ENCODE results near the gene OR1I1.
A peak's percentile ranks its signal among the peaks of the same experiment; 100 is the strongest.

Gene OR1I1

DNA sequence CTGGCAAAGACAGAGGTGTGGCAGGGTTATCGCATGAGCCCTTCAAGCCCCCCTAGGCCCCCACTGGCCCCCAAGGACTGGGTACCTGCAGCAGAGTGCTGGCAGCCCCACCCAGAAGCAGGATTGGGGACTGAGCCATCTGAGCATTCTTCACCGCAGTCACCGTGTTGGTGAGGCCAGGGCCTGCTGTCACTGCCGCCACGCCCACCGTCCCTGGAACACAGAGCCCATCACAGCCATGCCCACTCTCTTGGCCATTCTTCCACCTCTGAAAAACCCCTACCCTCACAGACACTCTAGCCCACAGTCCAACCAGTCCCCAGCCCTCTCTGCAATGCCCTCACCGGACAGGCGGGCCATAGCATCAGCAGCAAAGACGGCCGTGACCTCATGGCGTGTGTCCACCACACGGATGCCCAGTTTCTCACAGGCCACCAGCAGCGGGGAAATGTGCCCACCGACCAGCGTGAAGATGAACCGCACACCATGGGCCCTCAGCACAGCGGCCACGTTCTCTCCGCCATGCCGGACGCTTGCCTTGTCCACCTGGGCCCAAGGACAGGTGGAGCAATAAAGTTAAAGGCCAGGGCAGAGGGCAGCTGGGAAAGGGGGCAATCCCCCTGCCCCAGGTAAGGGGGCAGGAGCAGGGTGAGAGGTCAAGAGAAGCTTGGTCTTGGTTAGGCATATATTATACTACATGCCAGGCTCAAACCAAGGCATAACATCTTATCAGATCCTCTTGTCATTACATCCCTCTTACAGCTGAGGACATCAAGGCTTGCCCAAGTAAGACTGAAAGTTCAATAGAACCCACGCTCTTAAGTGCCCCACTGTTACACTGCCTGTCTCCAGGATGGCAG, 41.2 kb downstream of the OR1I1 start:
- FAIRE-seq: no peak
- DNase-seq (ENCODE audit: insufficient read length): no peak
- TF ChIP-seq POLR2A (IDR thresholded peaks at IDR 0.05; ENCODE audit: low read depth, low read length) (no peak), TAF1 (IDR thresholded peaks at IDR 0.05; ENCODE audit: borderline replicate concordance, low read depth, low read length) (no peak), POLR2AphosphoS5 (IDR thresholded peaks at IDR 0.05; ENCODE audit: low read depth, low read length) (no peak)

- no peak for FAIRE-seq
These were observed 41.9 kb downstream of the OR1I1 start for GRCh38 chr19:15123900-15124299.

GRCh38 chr19:15124572-15125231, 42.7 kb downstream of the OR1I1 start:
- peak; percentile 28 for DNase-seq (ENCODE audit: insufficient read length)
- FAIRE-seq: no peak
- TF ChIP-seq POLR2AphosphoS5 (IDR thresholded peaks at IDR 0.05; ENCODE audit: low read depth, low read length) (no peak), POLR2A (IDR thresholded peaks at IDR 0.05; ENCODE audit: low read depth, low read length) (no peak), TAF1 (IDR thresholded peaks at IDR 0.05; ENCODE audit: borderline replicate concordance, low read depth, low read length) (no peak)

More at GRCh38 chr19:15123900-15124299, 41.9 kb downstream of the OR1I1 start:
- DNase-seq (ENCODE audit: insufficient read length): no peak
- TF ChIP-seq TAF1 (IDR thresholded peaks at IDR 0.05; ENCODE audit: borderline replicate concordance, low read depth, low read length) (no peak), POLR2AphosphoS5 (IDR thresholded peaks at IDR 0.05; ENCODE audit: low read depth, low read length) (no peak), POLR2A (IDR thresholded peaks at IDR 0.05; ENCODE audit: low read depth, low read length) (no peak)

DNA sequence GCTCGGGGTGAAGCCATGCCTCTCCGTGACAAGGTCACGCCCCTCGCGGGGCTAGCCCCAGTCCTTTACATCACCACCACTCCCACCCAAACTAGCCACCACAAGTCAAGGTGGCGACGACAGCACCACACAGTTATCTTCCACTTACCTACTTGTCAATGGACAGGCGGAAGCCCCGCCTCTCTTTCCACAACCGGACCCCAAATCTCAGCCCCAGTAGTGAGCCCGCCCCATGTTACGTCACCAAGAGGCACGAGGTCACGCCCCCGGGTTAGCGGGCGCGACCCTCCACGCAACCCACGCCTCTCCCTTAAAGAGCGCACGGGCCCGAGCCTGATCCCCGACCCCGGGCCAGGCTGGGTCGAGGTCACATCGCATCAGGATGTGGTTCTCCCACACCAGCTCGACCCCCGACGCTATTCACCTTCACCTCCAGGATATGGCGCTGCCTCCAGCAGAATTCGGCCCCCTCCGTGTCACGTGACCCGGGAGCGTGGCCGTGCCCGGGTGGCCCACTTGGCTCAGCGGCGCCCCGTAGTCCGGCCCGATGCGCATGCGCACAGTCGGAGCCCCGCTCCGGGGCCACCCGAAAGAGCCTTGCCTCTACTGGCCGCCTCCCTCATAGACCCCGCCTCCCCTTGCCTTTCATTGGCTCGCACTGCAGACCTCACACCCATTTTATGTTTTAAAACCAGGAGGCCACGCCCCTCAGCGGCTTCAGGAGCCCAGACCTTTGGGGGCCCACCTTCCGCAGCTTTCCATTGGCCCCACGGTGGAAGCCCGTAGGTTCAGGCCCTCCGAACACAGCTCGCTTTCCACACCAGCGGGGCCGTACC, 43.4 kb downstream of the OR1I1 start:
- peak; percentile 97 for DNase-seq (ENCODE audit: insufficient read length)
- peak; percentile 89 for TF ChIP-seq POLR2AphosphoS5 (IDR thresholded peaks at IDR 0.05; ENCODE audit: low read depth, low read length)
- peak; percentile 86 for TF ChIP-seq POLR2A (IDR thresholded peaks at IDR 0.05; ENCODE audit: low read depth, low read length)
- 0 out of 2 replicates have a peak, but pooled peaks have one; percentile 13 for TF ChIP-seq TAF1 (IDR thresholded peaks at IDR 0.05; ENCODE audit: borderline replicate concordance, low read depth, low read length)
- FAIRE-seq: peak; percentile 98

GRCh38 chr19:15126131-15126910, 44.3 kb downstream of the OR1I1 start:
- TF ChIP-seq TAF1 (IDR thresholded peaks at IDR 0.05; ENCODE audit: borderline replicate concordance, low read depth, low read length) (no peak), POLR2AphosphoS5 (IDR thresholded peaks at IDR 0.05; ENCODE audit: low read depth, low read length) (no peak), POLR2A (IDR thresholded peaks at IDR 0.05; ENCODE audit: low read depth, low read length) (no peak)
- peak; percentile 38 for FAIRE-seq
- DNase-seq (ENCODE audit: insufficient read length): no peak

DNA sequence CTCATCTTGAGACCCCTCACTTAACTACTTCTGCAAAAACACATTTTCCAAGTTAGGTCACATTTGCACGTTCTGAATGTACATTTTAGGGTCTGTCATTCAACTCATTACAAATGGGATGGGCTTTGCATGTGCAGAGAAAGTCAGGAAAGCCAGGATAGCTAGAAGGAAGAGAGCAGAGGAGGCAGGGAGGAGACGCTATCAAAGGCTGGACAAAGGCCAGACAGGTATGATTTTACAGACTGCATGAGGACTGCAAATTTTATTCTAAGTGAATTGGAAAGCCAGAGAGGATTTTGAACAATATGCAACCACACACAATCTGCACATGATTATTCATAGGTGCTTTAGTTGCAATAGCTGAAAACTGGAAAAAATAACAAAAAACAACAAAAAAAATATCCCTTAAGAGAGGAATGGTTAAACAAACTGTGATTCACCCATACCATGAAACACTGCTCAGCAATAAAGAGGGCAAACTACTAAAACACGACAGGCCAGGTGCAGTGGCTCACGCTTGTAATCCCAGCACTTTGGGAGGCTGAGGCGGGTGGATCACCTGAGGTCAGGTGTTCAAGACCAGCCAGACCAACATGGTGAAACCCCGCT, 46.3 kb downstream of the OR1I1 start:
- DNase-seq (ENCODE audit: insufficient read length): no peak

GRCh38 chr19:15129856-15130585, 48.0 kb downstream of the OR1I1 start:
- no peak for TF ChIP-seq TAF1 (IDR thresholded peaks at IDR 0.05; ENCODE audit: borderline replicate concordance, low read depth, low read length)
- TF ChIP-seq POLR2A (IDR thresholded peaks at IDR 0.05; ENCODE audit: low read depth, low read length): no peak
- no peak for TF ChIP-seq POLR2AphosphoS5 (IDR thresholded peaks at IDR 0.05; ENCODE audit: low read depth, low read length)
- DNase-seq (ENCODE audit: insufficient read length): no peak
- FAIRE-seq: no peak

More for the DNA sequence above, 46.3 kb downstream of the OR1I1 start:
- FAIRE-seq: no peak
- TF ChIP-seq TAF1 (IDR thresholded peaks at IDR 0.05; ENCODE audit: borderline replicate concordance, low read depth, low read length) (no peak), POLR2AphosphoS5 (IDR thresholded peaks at IDR 0.05; ENCODE audit: low read depth, low read length) (no peak), POLR2A (IDR thresholded peaks at IDR 0.05; ENCODE audit: low read depth, low read length) (no peak)

- TF ChIP-seq POLR2A (IDR thresholded peaks at IDR 0.05; ENCODE audit: low read depth, low read length) (no peak), TAF1 (IDR thresholded peaks at IDR 0.05; ENCODE audit: borderline replicate concordance, low read depth, low read length) (no peak)
- DNase-seq (ENCODE audit: insufficient read length) (no peak), FAIRE-seq (no peak)
These were observed 54.4 kb downstream of the OR1I1 start for GRCh38 chr19:15136234-15136954.

DNA sequence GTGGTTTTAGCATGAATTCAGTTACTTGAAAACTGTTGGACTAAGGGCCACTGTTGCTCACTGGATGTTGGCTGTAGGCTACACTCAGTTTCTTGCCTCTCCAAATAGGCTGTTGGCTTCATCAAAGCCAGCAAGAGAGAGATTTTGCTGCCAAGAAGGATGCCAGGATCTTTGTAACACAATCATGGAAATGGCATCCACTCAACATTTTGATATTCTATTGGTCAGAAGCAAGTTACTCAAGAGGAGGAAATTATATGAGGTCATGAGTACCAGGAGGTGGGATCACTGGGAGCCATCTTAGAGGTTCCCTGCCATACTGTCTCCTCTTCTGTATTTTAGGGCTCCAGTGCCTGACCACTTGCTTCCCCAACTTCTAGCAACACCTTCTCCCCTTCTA, 55.8 kb downstream of the OR1I1 start:
- FAIRE-seq (no peak), DNase-seq (ENCODE audit: insufficient read length) (no peak)
- TF ChIP-seq POLR2A (IDR thresholded peaks at IDR 0.05; ENCODE audit: low read depth, low read length) (no peak), POLR2AphosphoS5 (IDR thresholded peaks at IDR 0.05; ENCODE audit: low read depth, low read length) (no peak), TAF1 (IDR thresholded peaks at IDR 0.05; ENCODE audit: borderline replicate concordance, low read depth, low read length) (no peak)
